PC-9 (cell line): ENCODE measurements around the gene SNTG2. TPM values are rescaled to one million over a fixed set of nuclear protein-coding genes. Genes with fewer than 3 reads are reported as not detected.

Experiments used
- BruUV-seq: library from RNA; stranded (reverse); fragments of 400-500 nt; replicated peaks from 2 replicates; lab custom pipeline; 2021; lab: Mats Ljungman, UMichigan
- CTCF ChIA-PET: fragments of 300-600 bp; sonication (Branson Sonifier 250); formaldehyde crosslinking; loops from one replicate; lab custom pipeline; 2022; ENCODE audit warnings: antibody characterized with exemption; lab: Charles Lee
- POLR2A ChIA-PET: fragments of 300-600 bp; sonication (Branson Sonifier 250); formaldehyde crosslinking; loops from one replicate; lab custom pipeline; 2022; ENCODE audit warnings: antibody characterized with exemption; ENCODE audit not compliant: unreplicated experiment; lab: Charles Lee
- DNase-seq, 2 experiments: peaks; one replicate each; pipeline versions ENCODE4 v3.0.0 to v3.0.0-alpha.2; 2015 to 2022; ENCODE audit warnings: mixed read lengths in 1 of 2
- H2AFZ ChIP-seq: fragments of 200-600 bp; sonication (generic); 2 replicates; pipeline ENCODE4 v1.8.1; 2017; ENCODE audit warnings: antibody characterized with exemption
- H3F3A ChIP-seq: fragments of 200-600 bp; sonication (generic); 2 replicates; pipeline ENCODE4 v1.8.1; 2017; ENCODE audit warnings: antibody characterized with exemption, mild to moderate bottlenecking, low read depth; ENCODE audit not compliant: insufficient read depth
- H3K27ac ChIP-seq: fragments of 200-600 bp; sonication (generic); 2 replicates; pipeline ENCODE4 v1.6.1; 2016; ENCODE audit warnings: mixed run types
- H3K27me3 ChIP-seq: fragments of 200-600 bp; sonication (generic); 2 replicates; pipeline ENCODE4 v1.6.1; 2016; ENCODE audit warnings: low read depth, mixed run types; ENCODE audit not compliant: insufficient read depth
- H3K36me3 ChIP-seq: fragments of 200-600 bp; sonication (generic); 2 replicates; pipeline ENCODE4 v1.6.1; 2016; ENCODE audit warnings: low read depth, mixed run types
- H3K4me1 ChIP-seq: fragments of 200-600 bp; sonication (generic); replicated peaks from 2 replicates; pipeline ENCODE4 v1.6.1; 2016; ENCODE audit warnings: mixed run types; ENCODE audit not compliant: insufficient read depth
- H3K4me2 ChIP-seq: fragments of 200-600 bp; sonication (generic); 2 replicates; pipeline ENCODE4 v1.6.1; 2017; ENCODE audit warnings: mixed run types
- H3K4me3 ChIP-seq: fragments of 200-600 bp; sonication (generic); 2 replicates; pipeline ENCODE4 v1.6.1; 2016; ENCODE audit warnings: mixed run types
- H3K79me2 ChIP-seq: fragments of 200-600 bp; sonication (generic); 2 replicates; pipeline ENCODE4 v1.6.1; 2017; ENCODE audit warnings: low read depth, mixed run types
- H3K9me2 ChIP-seq: fragments of 200-600 bp; sonication (generic); 2 replicates; pipeline ENCODE4 v1.8.1; 2017; ENCODE audit warnings: mild to moderate bottlenecking; ENCODE audit not compliant: insufficient read depth
- H3K9me3 ChIP-seq: fragments of 200-600 bp; sonication (generic); 2 replicates; pipeline ENCODE4 v1.8.1; 2016; ENCODE audit warnings: low read depth; ENCODE audit not compliant: insufficient read depth
- H4K20me1 ChIP-seq: fragments of 200-600 bp; sonication (generic); 2 replicates; pipeline ENCODE4 v1.8.1; 2017; ENCODE audit not compliant: insufficient read depth
- CTCF ChIP-seq: fragments of 200-600 bp; sonication (generic); conservative IDR thresholded peaks from 2 replicates; pipeline ENCODE4 v1.6.1; 2017; ENCODE audit warnings: mixed run types, antibody characterized with exemption, mild to moderate bottlenecking, moderate library complexity
- EZH2 ChIP-seq: fragments of 200-600 bp; sonication (generic); IDR thresholded peaks from 2 replicates; pipeline ENCODE4 v1.8.0; 2017; ENCODE audit warnings: antibody characterized with exemption, low read depth
- intact Hi-C: fragments of 100-400 bp; cut with micrococcal nuclease; formaldehyde crosslinking; loops from one replicate; pipeline ENCODE4 v1.10.0; 2022; ENCODE audit not compliant: unreplicated experiment
- total RNA-seq: library from RNA; stranded (reverse); gene quantifications from 2 replicates; pipeline ENCODE4 v1.2.3, GENCODE V29; 2021

The SNTG2 gene
- total RNA-seq, 1 experiment from 2014 or later: not detected

GRCh38 chr2:1403565-1403964, 452.9 kb downstream of the SNTG2 start:
- TF ChIP-seq CTCF (no peak), EZH2 (no peak)
- no peaks in the 10 kb centered on the region for H3K79me2 ChIP-seq
- no peaks in the 10 kb centered on the region for H3K9me3 ChIP-seq
- H4K20me1 ChIP-seq: no peaks in the 10 kb centered on the region
- no peak overlapping the region for H2AFZ ChIP-seq
- no peaks in the 10 kb centered on the region for H3K9me2 ChIP-seq
- H3K4me2 ChIP-seq: no peak overlapping the region
- ChIA-PET CTCF (no interaction called here), POLR2A (no interaction called here)
- H3K36me3 ChIP-seq: no peaks in the 10 kb centered on the region
- no peak overlapping the region for H3K27ac ChIP-seq
- no peak for DNase-seq
- peaks cover 87% of the 10 kb centered on the region for H3K27me3 ChIP-seq
- no peak overlapping the region for H3K4me3 ChIP-seq
- no TSS peak for BruUV-seq
- H3F3A ChIP-seq: no peaks in the 10 kb centered on the region
- intact Hi-C loops: no loop called here
- H3K4me1 ChIP-seq: no peaks in the 10 kb centered on the region

GRCh38 chr2:1405124-1405523, 454.5 kb downstream of the SNTG2 start:
- H3K9me2 ChIP-seq: no peaks in the 10 kb centered on the region
- no peaks in the 10 kb centered on the region for H3K79me2 ChIP-seq
- H3K4me2 ChIP-seq: no peak overlapping the region
- ChIA-PET POLR2A (no interaction called here), CTCF (no interaction called here)
- no TSS peak for BruUV-seq
- no peaks in the 10 kb centered on the region for H3F3A ChIP-seq
- H3K36me3 ChIP-seq: no peaks in the 10 kb centered on the region
- intact Hi-C loops: no loop called here
- H3K9me3 ChIP-seq: no peaks in the 10 kb centered on the region
- no peak for DNase-seq
- TF ChIP-seq CTCF (no peak), EZH2 (no peak)
- H3K27me3 ChIP-seq: peaks cover 89% of the 10 kb centered on the region
- H3K4me3 ChIP-seq: no peak overlapping the region
- H3K4me1 ChIP-seq: no peaks in the 10 kb centered on the region
- H3K27ac ChIP-seq: no peak overlapping the region
- no peaks in the 10 kb centered on the region for H4K20me1 ChIP-seq
- no peak overlapping the region for H2AFZ ChIP-seq

GRCh38 chr2:1405967-1406366, 455.3 kb downstream of the SNTG2 start:
- POLR2A ChIA-PET: no interaction called here
- BruUV-seq: no TSS peak
- Histone ChIP-seq H3K27me3 (peaks cover 90% of the 10 kb centered on the region), H3K27ac (no peak overlapping the region), H3K4me2 (no peak overlapping the region), H3K36me3 (no peaks in the 10 kb centered on the region), H4K20me1 (no peaks in the 10 kb centered on the region), H3K9me3 (no peaks in the 10 kb centered on the region), H3K4me3 (no peak overlapping the region), H3F3A (no peaks in the 10 kb centered on the region), H3K79me2 (no peaks in the 10 kb centered on the region), H2AFZ (no peak overlapping the region), H3K9me2 (no peaks in the 10 kb centered on the region), H3K4me1 (no peaks in the 10 kb centered on the region)
- intact Hi-C loops: no loop called here
- DNase-seq: no peak
- CTCF ChIA-PET: no interaction called here
- TF ChIP-seq CTCF (no peak), EZH2 (no peak)
